Adrenal gland (tissue), 5 donors: ENCODE results near the gene GLIS2.

Experiments
- POLR2A ChIP-seq, 2 donors: fragments of 450-650 bp; IDR thresholded peaks; one replicate each; pipeline ENCODE4 v1.6.1; 2017; ENCODE audit warnings: antibody characterized with exemption in 2 of 2, mild to moderate bottlenecking in 2 of 2, moderate library complexity in 1 of 2
- TF ChIP-seq, protein P1 (sequence below), 6 experiments: fragments of 450-650 bp in 4 of 6; fragments of 200-600 bp in 2 of 6; sonication (generic) in 1 of 6; IDR thresholded peaks; 1 replicate in 5 of 6; 2 replicates in 1 of 6; pipeline versions ENCODE4 v1.5.1 to v1.8.0; 2016 to 2021; ENCODE audit warnings: antibody characterized with exemption in 6 of 6, mild to moderate bottlenecking in 2 of 6, moderate library complexity in 1 of 6
- donor health status: DM: no; HTN: no; CAD: no.

DNA sequence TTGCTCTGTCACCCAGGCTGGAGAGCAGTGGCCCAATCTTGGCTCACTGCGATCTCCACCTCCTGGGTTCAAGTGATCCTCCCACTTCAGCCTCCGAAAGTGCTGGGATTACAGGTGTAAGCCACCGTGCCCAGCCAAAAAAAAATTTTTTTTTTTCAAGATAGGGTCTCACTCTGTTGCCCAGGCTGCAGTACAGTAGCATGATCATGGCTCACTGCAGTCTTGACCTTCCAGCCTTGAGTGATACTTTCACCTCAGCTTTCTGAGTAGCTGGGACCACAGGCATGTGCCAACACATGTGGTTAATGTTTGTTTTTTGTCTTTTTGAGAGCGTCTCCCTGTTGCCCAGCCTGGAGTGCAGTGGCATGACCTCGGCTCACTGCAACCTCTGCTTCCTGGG is 37.0 kb downstream of the GLIS2 start:
- TF ChIP-seq, protein P1, sequence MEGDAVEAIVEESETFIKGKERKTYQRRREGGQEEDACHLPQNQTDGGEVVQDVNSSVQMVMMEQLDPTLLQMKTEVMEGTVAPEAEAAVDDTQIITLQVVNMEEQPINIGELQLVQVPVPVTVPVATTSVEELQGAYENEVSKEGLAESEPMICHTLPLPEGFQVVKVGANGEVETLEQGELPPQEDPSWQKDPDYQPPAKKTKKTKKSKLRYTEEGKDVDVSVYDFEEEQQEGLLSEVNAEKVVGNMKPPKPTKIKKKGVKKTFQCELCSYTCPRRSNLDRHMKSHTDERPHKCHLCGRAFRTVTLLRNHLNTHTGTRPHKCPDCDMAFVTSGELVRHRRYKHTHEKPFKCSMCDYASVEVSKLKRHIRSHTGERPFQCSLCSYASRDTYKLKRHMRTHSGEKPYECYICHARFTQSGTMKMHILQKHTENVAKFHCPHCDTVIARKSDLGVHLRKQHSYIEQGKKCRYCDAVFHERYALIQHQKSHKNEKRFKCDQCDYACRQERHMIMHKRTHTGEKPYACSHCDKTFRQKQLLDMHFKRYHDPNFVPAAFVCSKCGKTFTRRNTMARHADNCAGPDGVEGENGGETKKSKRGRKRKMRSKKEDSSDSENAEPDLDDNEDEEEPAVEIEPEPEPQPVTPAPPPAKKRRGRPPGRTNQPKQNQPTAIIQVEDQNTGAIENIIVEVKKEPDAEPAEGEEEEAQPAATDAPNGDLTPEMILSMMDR (IDR thresholded peaks at IDR 0.05), result no peak
- no peak for TF ChIP-seq POLR2A (IDR thresholded peaks at IDR 0.05)
